Fibroblast of mammary gland (primary cell): Measurements from ENCODE around the gene NEU1.
A peak's percentile ranks its signal among the peaks of the same experiment; 100 is the strongest.
"Not testable (repeated sequence)": the region's sequence is repeated elsewhere in the genome, so short reads cannot be mapped to it uniquely, and the experiment has no call there.

ENCODE experiments used
- DNase-seq: peaks from one replicate; pipeline ENCODE4 v3.0.0-alpha.2; 2010; ENCODE audit warnings: low read depth
- H3K4me3 ChIP-seq: 2 replicates; pipeline ENCODE4 v1.5.1; 2011; ENCODE audit warnings: low read depth, mild to moderate bottlenecking, low read length, moderate library complexity; ENCODE audit not compliant: control insufficient read depth
- CTCF ChIP-seq: conservative IDR thresholded peaks from 2 replicates; pipeline ENCODE4 v1.5.1; 2011; ENCODE audit warnings: low read depth, low read length, inconsistent platforms; ENCODE audit not compliant: control insufficient read depth, insufficient read depth

The NEU1 gene

GRCh38 chr6:31822036-31822821, 40.4 kb downstream of the NEU1 start:
- peak; percentile 85 for DNase-seq
- peak overlapping the region; percentile 63 for H3K4me3 ChIP-seq
- no peak for TF ChIP-seq CTCF

- peak overlapping the region; percentile 63 for H3K4me3 ChIP-seq
- TF ChIP-seq CTCF = no peak
- DNase-seq = peak; percentile 41
Measured at GRCh38 chr6:31821301-31822035, 41.2 kb downstream of the NEU1 start.

- DNase-seq, H3K4me3 ChIP-seq: not testable (repeated sequence)
Measured at GRCh38 chr6:31820399-31820798, 42.2 kb downstream of the NEU1 start.

GRCh38 chr6:31819871-31820299, 42.7 kb downstream of the NEU1 start:
- H3K4me3 ChIP-seq = no peak overlapping the region
- no peak for DNase-seq
- no peak for TF ChIP-seq CTCF

GRCh38 chr6:31817929-31818511, 44.6 kb downstream of the NEU1 start:
- DNase-seq = not testable (repeated sequence)
- peak overlapping the region; percentile 51 for H3K4me3 ChIP-seq

- peak; percentile 40 for DNase-seq
- H3K4me3 ChIP-seq = peak overlapping the region; percentile 51
- TF ChIP-seq CTCF = peak; percentile 4
Measured at GRCh38 chr6:31817133-31817928, 45.3 kb downstream of the NEU1 start.

- no peak for TF ChIP-seq CTCF
- DNase-seq = peak; percentile 91
Measured at GRCh38 chr6:31815025-31815838, 47.4 kb downstream of the NEU1 start, which contains the start of the genes HSPA1A and HSPA1L. HSPA1A (plus strand) TSS chr6:31815543; CDS start chr6:31815757, 214 bp downstream. HSPA1L (minus strand) TSS chr6:31815283; CDS start chr6:31811972, 3,311 bp downstream.

More at GRCh38 chr6:31815025-31815838, 47.4 kb downstream of the NEU1 start, which contains the start of the genes HSPA1A and HSPA1L:
- peak within 1 kb of the TSS; percentile 75 for H3K4me3 ChIP-seq
